ENCODE measurements around the gene PAGR1.

Gene PAGR1

DNA sequence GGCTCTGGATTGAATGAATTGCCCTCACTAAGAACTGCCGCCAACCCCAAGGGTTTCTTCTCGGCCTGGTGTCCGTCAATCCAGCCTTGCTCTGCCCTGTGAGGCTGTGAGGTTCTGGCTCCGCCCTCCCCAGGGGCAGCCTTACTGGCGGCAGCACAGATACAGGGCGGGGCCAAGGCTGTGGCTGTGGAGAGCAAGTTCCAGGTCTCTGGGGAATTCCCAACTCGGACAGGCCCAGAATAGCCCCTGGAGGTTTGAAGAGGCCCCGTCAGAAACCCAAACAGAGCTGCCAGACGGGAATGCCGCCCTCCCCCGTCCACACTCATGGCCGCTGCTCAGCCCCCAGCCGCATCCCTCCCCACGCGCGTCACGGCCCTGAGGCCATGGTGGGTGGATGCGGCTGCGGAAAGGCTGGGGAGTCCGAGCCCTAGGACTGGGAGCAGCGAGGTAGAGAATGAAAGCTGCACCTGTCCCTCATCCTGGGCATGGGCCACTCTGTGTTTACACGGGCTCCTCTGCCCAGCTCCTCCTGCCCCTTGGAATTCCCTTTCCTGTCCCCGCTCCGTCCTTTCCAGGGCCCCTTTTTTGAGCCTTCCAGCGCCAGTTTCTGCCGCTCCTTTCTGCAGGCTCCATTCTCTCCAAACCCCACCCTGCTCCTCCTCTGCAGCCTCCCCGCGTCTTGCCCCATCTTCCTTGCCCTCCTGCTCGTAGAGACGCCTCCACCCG is 4.6 kb upstream of the PAGR1 start:
- no peak for TF ChIP-seq CTCF (conservative IDR thresholded peaks at IDR 0.05; ENCODE audit: low read depth, low read length)
- H3K9ac ChIP-seq: peak overlapping the region; percentile 33; the same call in 1 of the 2 replicates

GRCh38 chr16:29811896-29812665 is 3.9 kb upstream of the PAGR1 start, which contains the start of gene PRRT2:
Gene PRRT2 (plus strand): TSS chr16:29812193. CDS start chr16:29813055, 862 bp downstream.
- Histone ChIP-seq H3K79me2 (ENCODE audit: insufficient read depth, low read depth) (peaks cover 36% of the 10 kb centered on the region), H3K4me3 (IDR thresholded peaks at IDR 0.05; ENCODE audit: insufficient read depth, low read depth, low read length) (no peak within 1 kb of the TSS)

More for the DNA sequence above, 4.6 kb upstream of the PAGR1 start:
- peak overlapping the region; percentile 50 for H3K27ac ChIP-seq
- peak overlapping the region; percentile 47; the same call in 1 of the 2 replicates for H2AFZ ChIP-seq (ENCODE audit: low read depth)
- no peak overlapping the region for H3K4me3 ChIP-seq (IDR thresholded peaks at IDR 0.05; ENCODE audit: insufficient read depth, low read depth, low read length)
- H3K4me1 ChIP-seq (ENCODE audit: low read depth, poor library complexity, severe bottlenecking): peaks cover 48% of the 10 kb centered on the region
- H3K27me3 ChIP-seq (ENCODE audit: insufficient read depth, low read depth): no peaks in the 10 kb centered on the region
- peaks cover 33% of the 10 kb centered on the region for H3K79me2 ChIP-seq (ENCODE audit: insufficient read depth, low read depth)
- H4K20me1 ChIP-seq (ENCODE audit: insufficient read depth): no peaks in the 10 kb centered on the region
- H3K36me3 ChIP-seq (ENCODE audit: insufficient read depth): peaks cover 6% of the 10 kb centered on the region; the same call in 1 of the 2 replicates
- H3K4me2 ChIP-seq: peak overlapping the region; percentile 83

DNA sequence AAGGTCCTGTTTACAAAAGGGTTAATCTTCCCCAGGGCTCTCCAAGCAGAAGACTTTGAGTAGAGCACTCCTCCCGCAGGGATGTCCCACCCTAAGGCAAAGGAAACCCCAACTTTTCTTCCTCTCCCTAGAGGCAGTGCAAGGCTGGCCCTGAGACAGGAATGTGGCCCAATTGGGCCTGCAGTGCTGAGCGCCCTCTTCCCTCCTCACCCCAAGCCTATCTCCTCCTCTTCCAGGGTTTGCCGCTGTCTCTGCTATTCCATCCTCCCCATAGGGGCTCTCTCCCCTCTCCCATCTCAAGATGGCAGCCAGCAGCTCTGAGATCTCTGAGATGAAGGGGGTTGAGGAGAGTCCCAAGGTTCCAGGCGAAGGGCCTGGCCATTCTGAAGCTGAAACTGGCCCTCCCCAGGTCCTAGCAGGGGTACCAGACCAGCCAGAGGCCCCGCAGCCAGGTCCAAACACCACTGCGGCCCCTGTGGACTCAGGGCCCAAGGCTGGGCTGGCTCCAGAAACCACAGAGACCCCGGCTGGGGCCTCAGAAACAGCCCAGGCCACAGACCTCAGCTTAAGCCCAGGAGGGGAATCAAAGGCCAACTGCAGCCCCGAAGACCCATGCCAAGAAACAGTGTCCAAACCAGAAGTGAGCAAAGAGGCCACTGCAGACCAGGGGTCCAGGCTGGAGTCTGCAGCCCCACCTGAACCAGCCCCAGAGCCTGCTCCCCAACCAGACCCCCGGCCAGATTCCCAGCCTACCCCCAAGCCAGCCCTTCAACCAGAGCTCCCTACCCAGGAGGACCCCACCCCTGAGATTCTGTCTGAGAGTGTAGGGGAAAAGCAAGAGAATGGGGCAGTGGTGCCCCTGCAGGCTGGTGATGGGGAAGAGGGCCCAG is 3.0 kb upstream of the PAGR1 start:
- peaks cover 6% of the 10 kb centered on the region; the same call in 1 of the 2 replicates for H3K36me3 ChIP-seq (ENCODE audit: insufficient read depth)
- H3K4me2 ChIP-seq: peak overlapping the region; percentile 83
- no peaks in the 10 kb centered on the region for H3K27me3 ChIP-seq (ENCODE audit: insufficient read depth, low read depth)
- H3K4me3 ChIP-seq (IDR thresholded peaks at IDR 0.05; ENCODE audit: insufficient read depth, low read depth, low read length): no peak overlapping the region
- no peak for TF ChIP-seq CTCF (conservative IDR thresholded peaks at IDR 0.05; ENCODE audit: low read depth, low read length)
- H2AFZ ChIP-seq (ENCODE audit: low read depth): no peak overlapping the region
- H3K4me1 ChIP-seq (ENCODE audit: low read depth, poor library complexity, severe bottlenecking): peaks cover 55% of the 10 kb centered on the region
- H3K27ac ChIP-seq: no peak overlapping the region
- peaks cover 37% of the 10 kb centered on the region for H3K79me2 ChIP-seq (ENCODE audit: insufficient read depth, low read depth)
- H4K20me1 ChIP-seq (ENCODE audit: insufficient read depth): no peaks in the 10 kb centered on the region
- no peak overlapping the region for H3K9ac ChIP-seq

More at GRCh38 chr16:29811896-29812665, 3.9 kb upstream of the PAGR1 start, which contains the start of gene PRRT2:
- Histone ChIP-seq H3K4me1 (ENCODE audit: low read depth, poor library complexity, severe bottlenecking) (peaks cover 48% of the 10 kb centered on the region), H3K27ac (peak within 1 kb of the TSS; percentile 50), H3K4me2 (peak within 1 kb of the TSS; percentile 83), H2AFZ (ENCODE audit: low read depth) (peak within 1 kb of the TSS; percentile 47; the same call in 1 of the 2 replicates), H4K20me1 (ENCODE audit: insufficient read depth) (no peaks in the 10 kb centered on the region), H3K9ac (peak within 1 kb of the TSS; percentile 33; the same call in 1 of the 2 replicates), H3K27me3 (ENCODE audit: insufficient read depth, low read depth) (no peaks in the 10 kb centered on the region), H3K36me3 (ENCODE audit: insufficient read depth) (peaks cover 6% of the 10 kb centered on the region; the same call in 1 of the 2 replicates)
- TF ChIP-seq CTCF (conservative IDR thresholded peaks at IDR 0.05; ENCODE audit: low read depth, low read length): no peak
